Measurements from ENCODE around the gene C1QL1.

GRCh38 chr17:44942456-44942855 is 25.6 kb downstream of the C1QL1 start:
- no peak for TF ChIP-seq CTCF (IDR thresholded peaks at IDR 0.05)
- no peak for TF ChIP-seq POLR2A (IDR thresholded peaks at IDR 0.05)
- TF ChIP-seq EP300 (IDR thresholded peaks at IDR 0.05) = no peak

All from ovary (tissue), 3 donors.